Astrocyte (in vitro differentiated cells and primary cell): ENCODE measurements around the gene UGT2B28. TPM values are rescaled to one million over a fixed set of nuclear protein-coding genes. Genes with fewer than 3 reads are reported as not detected.
"Not testable (repeated sequence)": the region's sequence is repeated elsewhere in the genome, so short reads cannot be mapped to it uniquely, and the experiment has no call there.

Experiments used
- DNase-seq: peaks from one replicate; pipeline ENCODE4 v3.0.0-alpha.2; 2010; ENCODE audit warnings: low read depth
- FAIRE-seq: peaks from 2 replicates; lab custom pipeline; 2011; peaks lifted over from hg19 to GRCh38; lab: Jason Lieb, UNC
- H2AFZ ChIP-seq: 2 replicates; pipeline ENCODE4 v1.6.0; 2012; ENCODE audit warnings: low read depth, low read length, inconsistent platforms
- H3K27ac ChIP-seq: 2 replicates; pipeline ENCODE4 v1.5.1; 2011; ENCODE audit warnings: low read depth, low read length, inconsistent platforms
- H3K27me3 ChIP-seq: 2 replicates; pipeline ENCODE4 v1.6.0; 2011; ENCODE audit warnings: low read length, inconsistent platforms; ENCODE audit not compliant: insufficient read depth
- H3K36me3 ChIP-seq: 2 replicates; pipeline ENCODE4 v1.5.1; 2011; ENCODE audit warnings: low read length, inconsistent platforms; ENCODE audit not compliant: insufficient read depth
- H3K4me1 ChIP-seq: 2 replicates; pipeline ENCODE4 v1.5.1; 2011; ENCODE audit warnings: low read length, inconsistent platforms; ENCODE audit not compliant: insufficient read depth
- H3K4me2 ChIP-seq: 2 replicates; pipeline ENCODE4 v1.6.0; 2012; ENCODE audit warnings: low read length, inconsistent platforms
- H3K4me3 ChIP-seq: 2 replicates; pipeline ENCODE4 v1.5.1; 2011; ENCODE audit warnings: low read depth, mild to moderate bottlenecking, low read length, inconsistent platforms; ENCODE audit not compliant: insufficient read depth
- H3K79me2 ChIP-seq: 2 replicates; pipeline ENCODE4 v1.6.0; 2012; ENCODE audit warnings: mild to moderate bottlenecking, low read length, inconsistent platforms; ENCODE audit not compliant: insufficient read depth
- H3K9ac ChIP-seq: 2 replicates; pipeline ENCODE4 v1.6.0; 2012; ENCODE audit warnings: mild to moderate bottlenecking, low read length, inconsistent platforms
- H3K9me3 ChIP-seq: 2 replicates; pipeline ENCODE4 v1.5.1; 2012; ENCODE audit warnings: low read depth, mild to moderate bottlenecking, low read length, inconsistent platforms; ENCODE audit not compliant: insufficient read depth
- H4K20me1 ChIP-seq: 2 replicates; pipeline ENCODE4 v1.6.0; 2012; ENCODE audit warnings: low read length, inconsistent platforms; ENCODE audit not compliant: insufficient read depth
- H3K27ac Mint-ChIP-seq: one replicate; pipeline ENCODE4 v1.8.0; 2021; ENCODE audit warnings: mild to moderate bottlenecking, mixed read lengths; ENCODE audit not compliant: unreplicated experiment
- H3K27me3 Mint-ChIP-seq: one replicate; pipeline ENCODE4 v1.8.0; 2021; ENCODE audit warnings: low read depth, mixed read lengths; ENCODE audit not compliant: unreplicated experiment
- H3K36me3 Mint-ChIP-seq: one replicate; pipeline ENCODE4 v1.8.0; 2021; ENCODE audit warnings: low read depth, mixed read lengths; ENCODE audit not compliant: unreplicated experiment
- H3K4me1 Mint-ChIP-seq: one replicate; pipeline ENCODE4 v1.8.0; 2021; ENCODE audit warnings: low read depth, mixed read lengths; ENCODE audit not compliant: unreplicated experiment
- H3K4me3 Mint-ChIP-seq: one replicate; pipeline ENCODE4 v1.8.0; 2021; ENCODE audit warnings: mild to moderate bottlenecking, moderate library complexity, mixed read lengths; ENCODE audit not compliant: unreplicated experiment
- H3K9me3 Mint-ChIP-seq: one replicate; pipeline ENCODE4 v1.8.0; 2021; ENCODE audit warnings: mild to moderate bottlenecking, mixed read lengths; ENCODE audit not compliant: unreplicated experiment
- EZH2 ChIP-seq: IDR thresholded peaks from 2 replicates; pipeline ENCODE4 v1.6.1; 2012; ENCODE audit warnings: mild to moderate bottlenecking, low read length, inconsistent platforms; ENCODE audit not compliant: insufficient read depth
- total RNA-seq: library from RNA; stranded (reverse); gene quantifications from 2 replicates; pipeline ENCODE4 v1.2.1, GENCODE V29; 2021
- TF ChIP-seq, protein P1 (sequence below): IDR thresholded peaks from 2 replicates; pipeline ENCODE4 v1.5.1; 2011; ENCODE audit warnings: low read depth, mild to moderate bottlenecking, inconsistent platforms, low read length, moderate library complexity; ENCODE audit not compliant: insufficient read depth

The UGT2B28 gene
- total RNA-seq, 1 donor from 2014 or later = not detected

- H2AFZ ChIP-seq = no peak overlapping the region
- H3K4me1 Mint-ChIP-seq = no peaks in the 10 kb centered on the region
Observed at GRCh38 chr4:69330345-69331047, 50.2 kb downstream of the UGT2B28 start.

GRCh38 chr4:69331304-69331703, 51.0 kb downstream of the UGT2B28 start:
- H3K79me2 ChIP-seq, H3K36me3 Mint-ChIP-seq, FAIRE-seq, H3K4me1 Mint-ChIP-seq, H2AFZ ChIP-seq, DNase-seq, H3K4me3 ChIP-seq, H3K27ac Mint-ChIP-seq, H3K9me3 Mint-ChIP-seq, H3K4me3 Mint-ChIP-seq, H3K27me3 Mint-ChIP-seq, H3K4me1 ChIP-seq, H3K4me2 ChIP-seq, H3K27ac ChIP-seq, H3K9me3 ChIP-seq, H3K36me3 ChIP-seq, H3K27me3 ChIP-seq, H4K20me1 ChIP-seq, H3K9ac ChIP-seq: not testable (repeated sequence)

More at GRCh38 chr4:69330345-69331047, 50.2 kb downstream of the UGT2B28 start:
- Histone ChIP-seq H3K4me3 (no peak overlapping the region), H3K9ac (no peak overlapping the region), H3K27ac (no peak overlapping the region), H3K36me3 (no peaks in the 10 kb centered on the region), H3K4me1 (no peaks in the 10 kb centered on the region), H3K4me2 (no peak overlapping the region), H4K20me1 (no peaks in the 10 kb centered on the region), H3K9me3 (no peaks in the 10 kb centered on the region), H3K27me3 (no peaks in the 10 kb centered on the region), H3K79me2 (no peaks in the 10 kb centered on the region)
- Mint-ChIP-seq H3K4me3 (no peak overlapping the region), H3K27me3 (no peaks in the 10 kb centered on the region), H3K27ac (no peak overlapping the region), H3K36me3 (no peaks in the 10 kb centered on the region), H3K9me3 (no peaks in the 10 kb centered on the region)
- FAIRE-seq (no peak), DNase-seq (no peak)
- no peak for TF ChIP-seq EZH2
- TF ChIP-seq, protein P1, sequence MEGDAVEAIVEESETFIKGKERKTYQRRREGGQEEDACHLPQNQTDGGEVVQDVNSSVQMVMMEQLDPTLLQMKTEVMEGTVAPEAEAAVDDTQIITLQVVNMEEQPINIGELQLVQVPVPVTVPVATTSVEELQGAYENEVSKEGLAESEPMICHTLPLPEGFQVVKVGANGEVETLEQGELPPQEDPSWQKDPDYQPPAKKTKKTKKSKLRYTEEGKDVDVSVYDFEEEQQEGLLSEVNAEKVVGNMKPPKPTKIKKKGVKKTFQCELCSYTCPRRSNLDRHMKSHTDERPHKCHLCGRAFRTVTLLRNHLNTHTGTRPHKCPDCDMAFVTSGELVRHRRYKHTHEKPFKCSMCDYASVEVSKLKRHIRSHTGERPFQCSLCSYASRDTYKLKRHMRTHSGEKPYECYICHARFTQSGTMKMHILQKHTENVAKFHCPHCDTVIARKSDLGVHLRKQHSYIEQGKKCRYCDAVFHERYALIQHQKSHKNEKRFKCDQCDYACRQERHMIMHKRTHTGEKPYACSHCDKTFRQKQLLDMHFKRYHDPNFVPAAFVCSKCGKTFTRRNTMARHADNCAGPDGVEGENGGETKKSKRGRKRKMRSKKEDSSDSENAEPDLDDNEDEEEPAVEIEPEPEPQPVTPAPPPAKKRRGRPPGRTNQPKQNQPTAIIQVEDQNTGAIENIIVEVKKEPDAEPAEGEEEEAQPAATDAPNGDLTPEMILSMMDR = no peak

DNA sequence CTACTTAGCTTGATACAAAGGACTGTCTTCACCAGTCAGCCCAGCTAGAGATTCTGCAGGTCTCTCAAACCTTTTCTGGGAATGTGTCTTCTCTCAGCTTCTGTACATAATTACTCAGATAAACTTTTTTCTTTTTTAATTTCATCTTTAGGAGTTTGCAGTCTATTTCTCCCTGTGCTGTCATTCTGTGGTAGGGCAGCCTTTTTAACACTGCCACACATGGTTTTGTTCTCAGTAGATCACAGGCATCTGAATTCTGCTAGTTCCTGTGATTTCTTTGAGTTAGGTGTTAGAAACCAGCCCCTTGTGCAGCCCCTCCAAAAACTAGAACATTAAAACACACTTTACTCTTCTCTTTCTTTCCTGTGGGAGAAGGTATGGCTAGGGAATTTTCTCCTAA, 55.2 kb downstream of the UGT2B28 start:
- H3K4me2 ChIP-seq, H3K36me3 Mint-ChIP-seq, H3K79me2 ChIP-seq, H3K27me3 ChIP-seq, DNase-seq, H3K9me3 ChIP-seq, H2AFZ ChIP-seq, H3K36me3 ChIP-seq, H3K4me1 ChIP-seq, H3K4me1 Mint-ChIP-seq, H3K27ac Mint-ChIP-seq, H3K9me3 Mint-ChIP-seq, H4K20me1 ChIP-seq, H3K9ac ChIP-seq, H3K4me3 ChIP-seq, H3K27ac ChIP-seq, FAIRE-seq, H3K27me3 Mint-ChIP-seq, H3K4me3 Mint-ChIP-seq: not testable (repeated sequence)
- TF ChIP-seq, protein P1 = peak; percentile 21

- not testable (repeated sequence) for DNase-seq, H3K27me3 Mint-ChIP-seq, H3K9ac ChIP-seq, H3K36me3 ChIP-seq, H3K27ac Mint-ChIP-seq, H3K4me3 Mint-ChIP-seq, H2AFZ ChIP-seq, FAIRE-seq, H3K4me2 ChIP-seq, H4K20me1 ChIP-seq, H3K4me1 Mint-ChIP-seq, H3K27me3 ChIP-seq, H3K27ac ChIP-seq, H3K4me3 ChIP-seq, H3K9me3 Mint-ChIP-seq, H3K79me2 ChIP-seq, H3K9me3 ChIP-seq, H3K4me1 ChIP-seq, H3K36me3 Mint-ChIP-seq
Observed at GRCh38 chr4:69343114-69343513, 62.8 kb downstream of the UGT2B28 start.
